Right lobe of liver (tissue), 4 donors: Measurements from ENCODE around the gene PCCA.

Source experiments
- POLR2A ChIP-seq: fragments of 450-650 bp; IDR thresholded peaks from one replicate; pipeline ENCODE4 v1.6.1; 2017; ENCODE audit warnings: antibody characterized with exemption, mild to moderate bottlenecking
- TF ChIP-seq, protein P1 (sequence below), 4 donors: fragments of 200-600 bp in 3 of 4; fragments of 450-650 bp in 1 of 4; IDR thresholded peaks; one replicate each; pipeline versions ENCODE4 v1.5.1 to v1.8.0; 2016 to 2022; ENCODE audit warnings: antibody characterized with exemption in 4 of 4, mild to moderate bottlenecking in 2 of 4
- donor health status: DM: no; HTN: no; CAD: no.
- donor health status: DM: no; HTN: no; CAD: no.
- donor health status: DM: no; HTN: yes; CAD: no.

DNA sequence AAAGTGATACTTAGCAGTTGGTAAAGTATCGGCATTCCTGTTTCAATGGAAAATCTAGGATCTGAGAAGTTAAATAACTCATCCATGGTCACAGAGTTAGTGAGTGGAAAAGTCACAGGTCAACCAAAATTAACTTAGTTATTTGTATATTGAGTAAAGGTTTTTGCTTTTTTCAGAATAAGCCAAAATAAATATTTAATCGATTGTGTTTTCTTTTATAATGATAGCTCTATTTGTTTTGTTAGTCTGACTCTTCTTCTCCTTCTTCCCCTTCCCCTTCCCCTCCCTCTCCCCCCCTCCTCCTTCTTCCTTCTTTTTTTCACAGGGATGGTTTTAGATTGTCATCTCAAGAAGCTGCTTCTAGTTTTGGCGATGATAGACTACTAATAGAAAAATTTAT lies 173.5 kb downstream of the PCCA start:
- TF ChIP-seq, protein P1, sequence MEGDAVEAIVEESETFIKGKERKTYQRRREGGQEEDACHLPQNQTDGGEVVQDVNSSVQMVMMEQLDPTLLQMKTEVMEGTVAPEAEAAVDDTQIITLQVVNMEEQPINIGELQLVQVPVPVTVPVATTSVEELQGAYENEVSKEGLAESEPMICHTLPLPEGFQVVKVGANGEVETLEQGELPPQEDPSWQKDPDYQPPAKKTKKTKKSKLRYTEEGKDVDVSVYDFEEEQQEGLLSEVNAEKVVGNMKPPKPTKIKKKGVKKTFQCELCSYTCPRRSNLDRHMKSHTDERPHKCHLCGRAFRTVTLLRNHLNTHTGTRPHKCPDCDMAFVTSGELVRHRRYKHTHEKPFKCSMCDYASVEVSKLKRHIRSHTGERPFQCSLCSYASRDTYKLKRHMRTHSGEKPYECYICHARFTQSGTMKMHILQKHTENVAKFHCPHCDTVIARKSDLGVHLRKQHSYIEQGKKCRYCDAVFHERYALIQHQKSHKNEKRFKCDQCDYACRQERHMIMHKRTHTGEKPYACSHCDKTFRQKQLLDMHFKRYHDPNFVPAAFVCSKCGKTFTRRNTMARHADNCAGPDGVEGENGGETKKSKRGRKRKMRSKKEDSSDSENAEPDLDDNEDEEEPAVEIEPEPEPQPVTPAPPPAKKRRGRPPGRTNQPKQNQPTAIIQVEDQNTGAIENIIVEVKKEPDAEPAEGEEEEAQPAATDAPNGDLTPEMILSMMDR (IDR thresholded peaks at IDR 0.05): no peak
- TF ChIP-seq POLR2A: no peak
